ENCODE results near the gene RAB1B. TPM values are rescaled to one million over a fixed set of nuclear protein-coding genes. Genes with fewer than 3 reads are reported as not detected.
A peak's percentile ranks its signal among the peaks of the same experiment; 100 is the strongest.

Gene RAB1B
- total and polyA plus RNA-seq, 10 of the 15 experiments (the other 5 are each of a cell fraction or from before 2014, with no cell fraction given), result 10.4 to 193 (median 96.9) TPM

GRCh38 chr11:66282468-66283455 is 14.3 kb downstream of the RAB1B start (continued):
- TF ChIP-seq, protein P1, sequence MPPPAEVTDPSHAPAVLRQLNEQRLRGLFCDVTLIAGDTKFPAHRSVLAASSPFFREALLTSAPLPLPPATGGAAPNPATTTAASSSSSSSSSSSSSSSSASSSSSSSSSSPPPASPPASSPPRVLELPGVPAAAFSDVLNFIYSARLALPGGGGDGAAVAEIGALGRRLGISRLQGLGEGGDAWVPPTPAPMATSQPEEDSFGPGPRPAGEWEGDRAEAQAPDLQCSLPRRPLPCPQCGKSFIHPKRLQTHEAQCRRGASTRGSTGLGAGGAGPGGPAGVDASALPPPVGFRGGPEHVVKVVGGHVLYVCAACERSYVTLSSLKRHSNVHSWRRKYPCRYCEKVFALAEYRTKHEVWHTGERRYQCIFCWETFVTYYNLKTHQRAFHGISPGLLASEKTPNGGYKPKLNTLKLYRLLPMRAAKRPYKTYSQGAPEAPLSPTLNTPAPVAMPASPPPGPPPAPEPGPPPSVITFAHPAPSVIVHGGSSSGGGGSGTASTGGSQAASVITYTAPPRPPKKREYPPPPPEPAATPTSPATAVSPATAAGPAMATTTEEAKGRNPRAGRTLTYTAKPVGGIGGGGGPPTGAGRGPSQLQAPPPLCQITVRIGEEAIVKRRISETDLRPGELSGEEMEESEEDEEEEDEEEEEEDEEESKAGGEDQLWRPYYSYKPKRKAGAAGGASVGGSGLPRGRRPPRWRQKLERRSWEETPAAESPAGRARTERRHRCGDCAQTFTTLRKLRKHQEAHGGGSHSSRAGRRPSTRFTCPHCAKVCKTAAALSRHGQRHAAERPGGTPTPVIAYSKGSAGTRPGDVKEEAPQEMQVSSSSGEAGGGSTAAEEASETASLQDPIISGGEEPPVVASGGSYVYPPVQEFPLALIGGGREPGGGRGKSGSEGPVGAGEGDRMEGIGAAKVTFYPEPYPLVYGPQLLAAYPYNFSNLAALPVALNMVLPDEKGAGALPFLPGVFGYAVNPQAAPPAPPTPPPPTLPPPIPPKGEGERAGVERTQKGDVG (CRISPR knock-in tag; IDR thresholded peaks at IDR 0.05), result no peak
- TF ChIP-seq TCF12 (IDR thresholded peaks at IDR 0.05; ENCODE audit: low read depth, low read length), result 0 out of 2 replicates have a peak, but pooled peaks have one; percentile 57
- no peak for TF ChIP-seq IKZF2 (IDR thresholded peaks at IDR 0.05)
- no peak for TF ChIP-seq KDM1A (IDR thresholded peaks at IDR 0.05; ENCODE audit: borderline replicate concordance)
- TF ChIP-seq NFYB (IDR thresholded peaks at IDR 0.05; ENCODE audit: insufficient read depth, low read depth, low read length), result no peak
- peak; percentile 86 for TF ChIP-seq ZNF207 (IDR thresholded peaks at IDR 0.05; ENCODE audit: borderline replicate concordance)
- peak; percentile 43; the same call in 1 of the 2 replicates for TF ChIP-seq MEF2A (IDR thresholded peaks at IDR 0.05; ENCODE audit: insufficient read depth, low read depth, low read length)
- peak; percentile 8 to 59; a peak in 1 of 3 replicates for TF ChIP-seq EGR1 (IDR thresholded peaks at IDR 0.05; ENCODE audit: borderline replicate concordance in 1 of 2, low read depth in 2 of 2, low read length in 2 of 2)
- peak; percentile 96 for TF ChIP-seq SIN3A (IDR thresholded peaks at IDR 0.05; ENCODE audit: low read depth, low read length)
- peak; percentile 72; the same call in 1 of the 2 replicates for TF ChIP-seq HDGF (IDR thresholded peaks at IDR 0.05)
- TF ChIP-seq WRNIP1 (IDR thresholded peaks at IDR 0.05; ENCODE audit: borderline replicate concordance, low read depth, low read length), result no peak
- TF ChIP-seq MTA3 (IDR thresholded peaks at IDR 0.05; ENCODE audit: borderline replicate concordance, low read length), result no peak; the same call in 1 of the 2 replicates
- no peak for TF ChIP-seq CUX1 (IDR thresholded peaks at IDR 0.05; ENCODE audit: insufficient replicate concordance, low read depth, low read length)
- TF ChIP-seq BACH1 (IDR thresholded peaks at IDR 0.05; ENCODE audit: borderline replicate concordance), result peak; percentile 81
- no peak for TF ChIP-seq TAF1 (IDR thresholded peaks at IDR 0.05; ENCODE audit: borderline replicate concordance, low read depth, low read length)
- no peak for TF ChIP-seq SUPT20H (IDR thresholded peaks at IDR 0.05; ENCODE audit: borderline replicate concordance, control insufficient read depth, low read depth, low read length)
- peak; percentile 70 to 84; a peak in 3 of 4 replicates for TF ChIP-seq BHLHE40 (IDR thresholded peaks at IDR 0.05; ENCODE audit: borderline replicate concordance in 1 of 2, low read depth in 2 of 2, low read length in 1 of 2)
- TF ChIP-seq MEF2B (IDR thresholded peaks at IDR 0.05; ENCODE audit: partially characterized antibody, poor library complexity, severe bottlenecking), result peak; percentile 95
- TF ChIP-seq, protein P2, sequence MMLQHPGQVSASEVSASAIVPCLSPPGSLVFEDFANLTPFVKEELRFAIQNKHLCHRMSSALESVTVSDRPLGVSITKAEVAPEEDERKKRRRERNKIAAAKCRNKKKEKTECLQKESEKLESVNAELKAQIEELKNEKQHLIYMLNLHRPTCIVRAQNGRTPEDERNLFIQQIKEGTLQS (IDR thresholded peaks at IDR 0.05; ENCODE audit: borderline replicate concordance, extremely low read depth, low read depth, low read length), result peak; percentile 74; the same call in 1 of the 2 replicates
